Mesenchymal stem cell (in vitro differentiated cells and primary cell): ENCODE measurements around the gene PCDHB12.
"Not testable (repeated sequence)": the region's sequence is repeated elsewhere in the genome, so short reads cannot be mapped to it uniquely, and the experiment has no call there.

ENCODE experiments used
- DNase-seq: peaks from one replicate; pipeline ENCODE4 v3.0.0-alpha.2; 2013
- H2AFZ ChIP-seq: one replicate; pipeline ENCODE4 v1.6.1; 2013; ENCODE audit warnings: low read depth, mild to moderate bottlenecking, control low read depth, inconsistent platforms, low read length, moderate library complexity
- H2AK5ac ChIP-seq: 2 replicates; pipeline ENCODE4 v1.6.1; 2013; ENCODE audit warnings: low read length, moderate library complexity, mild to moderate bottlenecking, inconsistent platforms; ENCODE audit not compliant: severe bottlenecking
- H2BK120ac ChIP-seq: one replicate; pipeline ENCODE4 v1.6.1; 2013; ENCODE audit warnings: low read depth, mild to moderate bottlenecking, inconsistent platforms, low read length, moderate library complexity
- H2BK12ac ChIP-seq, 2 experiments: one replicate each; pipeline ENCODE4 v1.6.1; 2013; ENCODE audit warnings: inconsistent platforms in 2 of 2, low read length in 2 of 2, mild to moderate bottlenecking in 2 of 2, moderate library complexity in 2 of 2, control low read depth in 1 of 2
- H2BK15ac ChIP-seq: one replicate; pipeline ENCODE4 v1.6.1; 2013; ENCODE audit warnings: mild to moderate bottlenecking, low read depth, inconsistent platforms; ENCODE audit not compliant: poor library complexity, severe bottlenecking
- H2BK5ac ChIP-seq: 2 replicates; pipeline ENCODE4 v1.6.1; 2013; ENCODE audit warnings: low read depth, mild to moderate bottlenecking, low read length, control low read depth, inconsistent platforms; ENCODE audit not compliant: poor library complexity, severe bottlenecking
- H3K14ac ChIP-seq, 2 experiments: one replicate each; pipeline ENCODE4 v1.6.1; 2013; ENCODE audit warnings: inconsistent platforms in 2 of 2, low read length in 2 of 2, control low read depth in 1 of 2, mild to moderate bottlenecking in 1 of 2, moderate library complexity in 1 of 2
- H3K18ac ChIP-seq, 2 experiments: one replicate each; pipeline ENCODE4 v1.6.1; 2013; ENCODE audit warnings: inconsistent platforms in 2 of 2, low read length in 2 of 2, control low read depth in 1 of 2, low read depth in 1 of 2, mild to moderate bottlenecking in 1 of 2
- H3K23ac ChIP-seq, 2 experiments: one replicate each; pipeline ENCODE4 v1.6.1; 2013; ENCODE audit warnings: inconsistent platforms in 2 of 2, low read length in 2 of 2, mild to moderate bottlenecking in 2 of 2, moderate library complexity in 2 of 2, control low read depth in 1 of 2
- H3K27ac ChIP-seq: 2 replicates; pipeline ENCODE4 v1.5.1; 2013; ENCODE audit warnings: mild to moderate bottlenecking, moderate library complexity, low read length, control low read depth, inconsistent platforms; ENCODE audit not compliant: poor library complexity, severe bottlenecking
- H3K27me3 ChIP-seq, 2 experiments: 2 replicates each; pipeline versions ENCODE4 v1.6.1 to v1.7.0; 2013; ENCODE audit warnings: low read length in 2 of 2, mild to moderate bottlenecking in 2 of 2, moderate library complexity in 2 of 2, control low read depth in 1 of 2, inconsistent platforms in 1 of 2; ENCODE audit not compliant: control insufficient read depth in 1 of 2, insufficient read depth in 1 of 2
- H3K36me3 ChIP-seq, 2 experiments: 2 replicates each; pipeline versions ENCODE4 v1.6.1 to v1.7.0; 2013; ENCODE audit warnings: low read length in 2 of 2, control low read depth in 1 of 2, inconsistent platforms in 1 of 2, low read depth in 1 of 2, mild to moderate bottlenecking in 1 of 2; ENCODE audit not compliant: insufficient read depth in 2 of 2, control insufficient read depth in 1 of 2
- H3K4ac ChIP-seq, 2 experiments: one replicate each; pipeline ENCODE4 v1.6.1; 2013; ENCODE audit warnings: inconsistent platforms in 2 of 2, low read length in 2 of 2, mild to moderate bottlenecking in 2 of 2, moderate library complexity in 2 of 2, control low read depth in 1 of 2, low read depth in 1 of 2
- H3K4me1 ChIP-seq: 2 replicates; pipeline ENCODE4 v1.6.1; 2013; ENCODE audit warnings: low read depth, low read length, control low read depth; ENCODE audit not compliant: control insufficient read depth, insufficient read depth
- H3K4me2 ChIP-seq: 2 replicates; pipeline ENCODE4 v1.6.1; 2013; ENCODE audit warnings: low read length, mild to moderate bottlenecking, inconsistent platforms; ENCODE audit not compliant: poor library complexity, severe bottlenecking
- H3K4me3 ChIP-seq, 2 experiments: 2 replicates each; pipeline versions ENCODE4 v1.5.1 to v1.7.0; 2013; ENCODE audit warnings: low read length in 2 of 2, mild to moderate bottlenecking in 2 of 2, control low read depth in 1 of 2, low read depth in 1 of 2; ENCODE audit not compliant: insufficient read depth in 1 of 2
- H3K79me1 ChIP-seq: replicated peaks from 2 replicates; pipeline ENCODE4 v1.6.1; 2013; ENCODE audit warnings: mild to moderate bottlenecking, control low read depth, low read length, inconsistent platforms; ENCODE audit not compliant: poor library complexity, severe bottlenecking
- H3K9ac ChIP-seq: 2 replicates; pipeline ENCODE4 v1.7.0; 2013; ENCODE audit warnings: mild to moderate bottlenecking, low read length, moderate library complexity
- H3K9me3 ChIP-seq: 2 replicates; pipeline ENCODE4 v1.7.0; 2013; ENCODE audit warnings: mild to moderate bottlenecking, low read length; ENCODE audit not compliant: control insufficient read depth
- H4K8ac ChIP-seq: one replicate; pipeline ENCODE4 v1.6.1; 2013; ENCODE audit warnings: inconsistent platforms, mild to moderate bottlenecking, low read length, moderate library complexity
- H4K91ac ChIP-seq: one replicate; pipeline ENCODE4 v1.6.1; 2013; ENCODE audit warnings: mild to moderate bottlenecking, low read length, inconsistent platforms
- WGBS: methylation state at CpG from one replicate; pipeline ENCODE4 v1.1.7; 2013; ENCODE audit warnings: mixed read lengths; 5-methylcytosine and 5-hydroxymethylcytosine counted together

PCDHB12 gene

DNA sequence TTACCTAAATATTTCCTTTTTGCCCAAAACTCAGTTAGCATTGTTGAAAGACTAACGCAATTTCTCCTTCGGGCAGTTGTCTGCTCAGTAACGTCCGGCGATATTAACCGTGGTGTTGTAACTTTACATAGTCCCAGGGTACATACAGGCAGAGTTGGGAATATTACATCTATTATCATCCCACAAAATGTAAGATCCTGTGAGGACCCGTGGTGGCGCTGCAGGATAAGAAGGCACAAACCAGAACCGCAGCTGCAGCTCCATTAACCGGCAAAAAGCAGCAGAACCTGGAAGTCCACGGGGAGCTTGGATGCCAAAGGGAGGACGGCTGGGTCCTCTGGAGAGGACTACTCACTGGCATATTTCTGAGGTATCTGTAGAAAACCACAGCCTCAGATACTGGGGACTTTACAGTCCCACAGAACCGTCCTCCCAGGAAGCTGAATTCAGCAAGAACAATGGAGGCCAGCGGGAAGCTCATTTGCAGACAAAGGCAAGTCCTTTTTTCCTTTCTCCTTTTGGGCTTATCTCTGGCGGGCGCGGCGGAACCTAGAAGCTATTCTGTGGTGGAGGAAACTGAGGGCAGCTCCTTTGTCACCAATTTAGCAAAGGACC, 30.8 kb upstream of the PCDHB12 start, which contains the start of gene PCDHB8:
Gene PCDHB8, plus strand, starts transcription at position 214 of the 615 bp plus-strand sequence. Its CDS starts 245 bp downstream, at position 459.
- H2BK12ac ChIP-seq = not testable (repeated sequence)
- WGBS = 78% methylated on average over 11 of the region's 18 CpGs

DNA sequence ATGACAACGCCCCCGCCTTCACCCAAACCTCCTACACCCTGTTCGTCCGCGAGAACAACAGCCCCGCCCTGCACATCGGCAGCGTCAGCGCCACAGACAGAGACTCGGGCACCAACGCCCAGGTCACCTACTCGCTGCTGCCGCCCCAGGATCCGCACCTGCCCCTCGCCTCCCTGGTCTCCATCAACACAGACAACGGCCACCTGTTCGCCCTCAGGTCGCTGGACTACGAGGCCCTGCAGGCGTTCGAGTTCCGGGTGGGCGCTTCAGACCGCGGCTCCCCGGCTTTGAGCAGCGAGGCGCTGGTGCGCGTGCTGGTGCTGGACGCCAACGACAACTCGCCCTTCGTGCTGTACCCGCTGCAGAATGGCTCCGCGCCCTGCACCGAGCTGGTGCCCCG, 29.1 kb upstream of the PCDHB12 start:
- not testable (repeated sequence) for H3K4ac ChIP-seq, H3K27me3 ChIP-seq, H4K8ac ChIP-seq, H2BK12ac ChIP-seq, H4K91ac ChIP-seq, H2BK5ac ChIP-seq, H3K4me1 ChIP-seq, H2BK15ac ChIP-seq, H3K23ac ChIP-seq, DNase-seq, H3K9ac ChIP-seq, H3K79me1 ChIP-seq, H3K4me2 ChIP-seq, H2AFZ ChIP-seq, H3K27ac ChIP-seq, H3K36me3 ChIP-seq, H2AK5ac ChIP-seq, H3K18ac ChIP-seq, H3K14ac ChIP-seq, H2BK120ac ChIP-seq, H3K4me3 ChIP-seq
- peaks cover 71% of the 10 kb centered on the region for H3K9me3 ChIP-seq
- WGBS = 90% methylated on average over 2 of the region's 39 CpGs

More for the DNA sequence above, 30.8 kb upstream of the PCDHB12 start, which contains the start of gene PCDHB8:
- H2BK5ac ChIP-seq, H3K18ac ChIP-seq, H4K91ac ChIP-seq, H3K14ac ChIP-seq, H3K36me3 ChIP-seq, H3K23ac ChIP-seq, H2BK120ac ChIP-seq, H3K27ac ChIP-seq, H3K4me3 ChIP-seq, H2AFZ ChIP-seq, H3K79me1 ChIP-seq, H3K4me2 ChIP-seq, H2AK5ac ChIP-seq, H3K4ac ChIP-seq, H4K8ac ChIP-seq, H3K4me1 ChIP-seq, H3K9ac ChIP-seq, H3K27me3 ChIP-seq, H2BK15ac ChIP-seq, DNase-seq: not testable (repeated sequence)
- H3K9me3 ChIP-seq = peaks cover 70% of the 10 kb centered on the region

DNA sequence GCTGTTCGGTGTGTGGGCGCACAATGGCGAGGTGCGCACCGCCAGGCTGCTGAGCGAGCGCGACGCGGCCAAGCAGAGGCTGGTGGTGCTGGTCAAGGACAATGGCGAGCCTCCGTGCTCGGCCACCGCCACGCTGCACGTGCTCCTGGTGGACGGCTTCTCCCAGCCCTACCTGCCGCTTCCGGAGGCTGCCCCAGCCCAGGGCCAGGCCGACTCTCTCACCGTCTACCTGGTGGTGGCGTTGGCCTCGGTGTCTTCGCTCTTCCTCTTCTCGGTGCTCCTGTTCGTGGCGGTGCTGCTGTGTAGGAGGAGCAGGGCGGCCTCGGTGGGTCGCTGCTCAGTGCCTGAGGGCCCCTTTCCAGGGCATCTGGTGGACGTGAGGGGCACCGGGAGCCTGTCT, 28.6 kb upstream of the PCDHB12 start:
- not testable (repeated sequence) for H3K36me3 ChIP-seq, DNase-seq, H4K8ac ChIP-seq, H3K4me2 ChIP-seq, H2AFZ ChIP-seq, H3K4me1 ChIP-seq, H2BK15ac ChIP-seq, H3K14ac ChIP-seq, H3K4me3 ChIP-seq, H3K27ac ChIP-seq, H4K91ac ChIP-seq, H2BK5ac ChIP-seq, H3K9ac ChIP-seq, H3K18ac ChIP-seq, H3K4ac ChIP-seq, H3K27me3 ChIP-seq, H2BK12ac ChIP-seq, H2BK120ac ChIP-seq, H3K23ac ChIP-seq, H3K79me1 ChIP-seq, H2AK5ac ChIP-seq
- H3K9me3 ChIP-seq = peaks cover 72% of the 10 kb centered on the region
- WGBS = 82% methylated on average over 20 of the region's 32 CpGs

DNA sequence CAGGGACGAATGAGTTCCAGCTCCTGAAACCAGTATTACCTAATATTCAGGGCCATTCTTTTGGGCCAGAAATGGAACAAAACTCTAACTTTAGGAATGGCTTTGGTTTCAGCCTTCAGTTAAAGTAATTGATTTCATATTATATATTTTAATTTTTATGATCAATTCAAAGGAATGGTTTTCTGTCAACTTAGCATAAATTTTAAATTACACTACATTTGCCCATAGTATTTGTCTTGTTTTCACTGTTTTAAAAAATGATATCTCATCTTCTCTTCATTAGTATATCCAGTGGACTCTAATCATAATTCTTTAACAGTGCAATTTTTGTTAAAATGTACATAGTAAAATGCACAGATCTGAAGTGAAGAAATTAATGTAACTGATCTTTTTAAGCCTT, 28.2 kb upstream of the PCDHB12 start:
- no peak overlapping the region for H3K23ac ChIP-seq
- no peak overlapping the region for H2BK15ac ChIP-seq
- no peaks in the 10 kb centered on the region for H3K27me3 ChIP-seq
- H3K27ac ChIP-seq = no peak overlapping the region
- no peak overlapping the region for H3K14ac ChIP-seq
- H3K4me3 ChIP-seq = no peak overlapping the region
- no peak for DNase-seq
- no peak overlapping the region for H3K9ac ChIP-seq
- WGBS = no CpG with 5 or more reads among the region's 1 CpG
- no peak overlapping the region for H2BK5ac ChIP-seq
- H3K4me2 ChIP-seq = no peak overlapping the region
- H4K8ac ChIP-seq = no peak overlapping the region
- no peak overlapping the region for H3K4ac ChIP-seq
- no peak overlapping the region for H3K18ac ChIP-seq
- H3K79me1 ChIP-seq = no peaks in the 10 kb centered on the region
- H3K36me3 ChIP-seq = no peaks in the 10 kb centered on the region
- no peak overlapping the region for H2BK120ac ChIP-seq
- no peaks in the 10 kb centered on the region for H3K4me1 ChIP-seq
- H2BK12ac ChIP-seq = no peak overlapping the region
- no peak overlapping the region for H2AFZ ChIP-seq
- H3K9me3 ChIP-seq = peaks cover 68% of the 10 kb centered on the region
- H2AK5ac ChIP-seq = no peak overlapping the region
- H4K91ac ChIP-seq = no peak overlapping the region
